Measurements from ENCODE around the gene POMT2. TPM values are rescaled to one million over a fixed set of nuclear protein-coding genes. Genes with fewer than 3 reads are reported as not detected.
A peak's percentile ranks its signal among the peaks of the same experiment; 100 is the strongest.

The POMT2 gene
- total RNA-seq, 2 donors from 2014 or later, result 8.4 to 101 TPM

- 45% methylated on average over 5 of the region's 5 CpGs for WGBS
- intact Hi-C loops (cut with DNase I), result loop anchor here (10.0 kb wide), 2 partner anchors 388 to 442 kb away; partner anchors contain the start of genes ALKBH1 and SLIRP
Observed at GRCh38 chr14:77316872-77317301, 3.8 kb downstream of the POMT2 start.

GRCh38 chr14:77316195-77316505 lies 4.5 kb downstream of the POMT2 start:
- TF ChIP-seq POLR2A (IDR thresholded peaks at IDR 0.05) (no peak), POLR2AphosphoS5 (IDR thresholded peaks at IDR 0.05) (no peak), CTCF (IDR thresholded peaks at IDR 0.05) (no peak)

More at GRCh38 chr14:77316872-77317301, 3.8 kb downstream of the POMT2 start:
- no peaks in the 10 kb centered on the region for H3K9me3 ChIP-seq
- H3K36me3 ChIP-seq, result no peaks in the 10 kb centered on the region
- TF ChIP-seq POLR2AphosphoS5 (IDR thresholded peaks at IDR 0.05) (no peak), CTCF (IDR thresholded peaks at IDR 0.05) (no peak), POLR2A (IDR thresholded peaks at IDR 0.05) (no peak)
- no peak overlapping the region for H3K4me3 ChIP-seq
- H3K27me3 ChIP-seq (replicated peaks; ENCODE audit: insufficient read depth), result no peaks in the 10 kb centered on the region
- H3K27ac ChIP-seq, result peak overlapping the region in 1 of 2 donors; percentile 22
- peak; percentile 46 for DNase-seq (ENCODE audit: low spot score)
- peaks cover 20% of the 10 kb centered on the region for H3K4me1 ChIP-seq (replicated peaks)

GRCh38 chr14:77314539-77315457 lies 5.9 kb downstream of the POMT2 start:
- Histone ChIP-seq H3K4me3 (no peak overlapping the region), H3K9me3 (no peaks in the 10 kb centered on the region), H3K27me3 (replicated peaks; ENCODE audit: insufficient read depth) (no peaks in the 10 kb centered on the region), H3K27ac (peak overlapping the region; percentile 61 to 64), H3K36me3 (no peaks in the 10 kb centered on the region), H3K4me1 (replicated peaks) (peaks cover 20% of the 10 kb centered on the region)
- 59% methylated on average over 10 of the region's 10 CpGs for WGBS
- TF ChIP-seq POLR2A (IDR thresholded peaks at IDR 0.05) (no peak), CTCF (IDR thresholded peaks at IDR 0.05) (no peak), POLR2AphosphoS5 (IDR thresholded peaks at IDR 0.05) (no peak)
- intact Hi-C loops (cut with DNase I), result loop anchor here (2.0 to 10.0 kb wide), 3 partner anchors 160 to 440 kb away; partner anchors contain the start of genes ALKBH1 and SLIRP
- no peak for DNase-seq (ENCODE audit: low spot score)

More at GRCh38 chr14:77316195-77316505, 4.5 kb downstream of the POMT2 start:
- Histone ChIP-seq H3K9me3 (no peaks in the 10 kb centered on the region), H3K27me3 (replicated peaks; ENCODE audit: insufficient read depth) (no peaks in the 10 kb centered on the region), H3K27ac (no peak overlapping the region), H3K36me3 (no peaks in the 10 kb centered on the region), H3K4me1 (replicated peaks) (peaks cover 20% of the 10 kb centered on the region), H3K4me3 (no peak overlapping the region)
- intact Hi-C loops (cut with DNase I), result loop anchor here (10.0 kb wide), 2 partner anchors 389 to 441 kb away; partner anchors contain the start of genes ALKBH1 and SLIRP
- DNase-seq (ENCODE audit: low spot score), result no peak
- WGBS, result 37% methylated on average over 1 of the region's 1 CpG

GRCh38 chr14:77314043-77314442 lies 6.6 kb downstream of the POMT2 start:
- intact Hi-C loops (cut with DNase I), result loop anchor here (2.0 to 10.0 kb wide), 3 partner anchors 159 to 439 kb away; partner anchors contain the start of genes ALKBH1 and SLIRP
- peak overlapping the region; percentile 61 to 64 for H3K27ac ChIP-seq
- DNase-seq (ENCODE audit: low spot score), result peak; percentile 55

GRCh38 chr14:77313371-77313770 lies 7.3 kb downstream of the POMT2 start:
- intact Hi-C loops (cut with DNase I), result loop anchor here (10.0 kb wide), 2 partner anchors 391 to 439 kb away; partner anchors contain the start of genes ALKBH1 and SLIRP

More at GRCh38 chr14:77314043-77314442, 6.6 kb downstream of the POMT2 start:
- H3K27me3 ChIP-seq (replicated peaks; ENCODE audit: insufficient read depth), result no peaks in the 10 kb centered on the region
- peaks cover 20% of the 10 kb centered on the region for H3K4me1 ChIP-seq (replicated peaks)
- WGBS, result 5% methylated on average over 2 of the region's 2 CpGs
- H3K36me3 ChIP-seq, result no peaks in the 10 kb centered on the region
- no peaks in the 10 kb centered on the region for H3K9me3 ChIP-seq
- no peak for TF ChIP-seq POLR2A (IDR thresholded peaks at IDR 0.05)
- peak; percentile 75 for TF ChIP-seq POLR2AphosphoS5 (IDR thresholded peaks at IDR 0.05)
- H3K4me3 ChIP-seq, result no peak overlapping the region

More at GRCh38 chr14:77313371-77313770, 7.3 kb downstream of the POMT2 start:
- Histone ChIP-seq H3K4me1 (replicated peaks) (peaks cover 20% of the 10 kb centered on the region), H3K4me3 (no peak overlapping the region), H3K36me3 (no peaks in the 10 kb centered on the region), H3K27ac (peak overlapping the region; percentile 61 to 64), H3K27me3 (replicated peaks; ENCODE audit: insufficient read depth) (no peaks in the 10 kb centered on the region), H3K9me3 (no peaks in the 10 kb centered on the region)
- DNase-seq (ENCODE audit: low spot score), result no peak
- 53% methylated on average over 1 of the region's 1 CpG for WGBS
- no peak for TF ChIP-seq POLR2A (IDR thresholded peaks at IDR 0.05)
- TF ChIP-seq CTCF (IDR thresholded peaks at IDR 0.05), result no peak
- no peak for TF ChIP-seq POLR2AphosphoS5 (IDR thresholded peaks at IDR 0.05)
